ENCODE measurements around the gene KIF4A.

DNA sequence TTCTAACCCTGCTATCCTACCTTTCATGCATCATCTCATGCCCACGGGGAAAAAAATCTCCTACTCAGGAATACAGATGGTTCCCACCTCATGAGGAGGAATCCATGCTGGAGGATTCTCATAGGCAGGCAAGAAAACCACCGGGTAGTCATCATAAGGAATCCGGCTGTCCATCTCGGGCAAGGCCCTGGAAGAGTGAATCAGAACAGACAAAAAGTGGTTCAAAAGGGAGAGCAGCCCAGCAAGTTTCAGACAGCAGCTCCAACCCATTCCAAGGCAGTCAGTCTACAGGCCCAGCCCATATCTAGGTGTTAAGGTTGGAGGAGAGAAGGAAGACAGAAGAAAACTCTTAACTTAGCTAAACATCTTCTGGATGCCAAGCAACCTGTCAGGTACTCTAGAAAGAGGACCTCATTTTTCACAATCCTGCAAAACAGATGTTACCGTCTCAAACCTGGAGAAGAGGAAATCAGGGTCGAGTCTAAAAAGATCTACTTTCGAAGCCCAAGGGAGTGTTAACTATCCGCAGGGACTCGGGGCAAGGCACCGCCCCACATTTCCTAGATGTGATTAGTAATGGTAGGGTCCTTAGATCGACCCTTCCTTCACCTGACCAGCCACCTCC is 624 bp upstream of the KIF4A start:
- TF ChIP-seq CTCF (IDR thresholded peaks at IDR 0.05): no peak
- TF ChIP-seq POLR2A (IDR thresholded peaks at IDR 0.05): no peak

All from tibial nerve (tissue), 3 donors.